GM19463 (cell line): ENCODE data around the gene OCLN.
"Not testable (repeated sequence)": the region's sequence is repeated elsewhere in the genome, so short reads cannot be mapped to it uniquely, and the experiment has no call there.

ENCODE experiments used
- ATAC-seq: cut with Tn5 transposase; IDR thresholded peaks from one replicate; pipeline ENCODE4 v1.9.1; 2021; ENCODE audit warnings: mild to moderate bottlenecking, moderate library complexity; ENCODE audit not compliant: unreplicated experiment

OCLN gene

GRCh38 chr5:69492391-69492922, at the start of gene OCLN:
Gene OCLN, plus strand, starts transcription at chr5:69492790. Its CDS starts 11,455 bp downstream, at chr5:69504245.
- ATAC-seq = peak; percentile 45

GRCh38 chr5:69444127-69444754, 48.3 kb upstream of the OCLN start:
- no peak for ATAC-seq

- ATAC-seq = no peak
Measured at GRCh38 chr5:69449511-69449910, 43.1 kb upstream of the OCLN start.

GRCh38 chr5:69450116-69450515, 42.5 kb upstream of the OCLN start:
- no peak for ATAC-seq

- not testable (repeated sequence) for ATAC-seq
Measured at GRCh38 chr5:69450527-69450926, 42.1 kb upstream of the OCLN start.

GRCh38 chr5:69451941-69452647, 40.5 kb upstream of the OCLN start:
- no peak for ATAC-seq

- ATAC-seq = not testable (repeated sequence)
Measured at GRCh38 chr5:69453487-69453886, 39.1 kb upstream of the OCLN start.

- no peak for ATAC-seq
Measured at GRCh38 chr5:69454460-69455249, 37.9 kb upstream of the OCLN start.

- not testable (repeated sequence) for ATAC-seq
Measured at GRCh38 chr5:69455428-69455988, 37.1 kb upstream of the OCLN start.

- no peak for ATAC-seq
Measured at GRCh38 chr5:69462170-69462569, 30.4 kb upstream of the OCLN start.

GRCh38 chr5:69466375-69466774, 26.2 kb upstream of the OCLN start:
- ATAC-seq = not testable (repeated sequence)

- ATAC-seq = peak; percentile 93
Measured at GRCh38 chr5:69467442-69468225, 25.0 kb upstream of the OCLN start.

- ATAC-seq = no peak
Measured at GRCh38 chr5:69468631-69469030, 24.0 kb upstream of the OCLN start.

GRCh38 chr5:69471516-69471915, 21.1 kb upstream of the OCLN start:
- ATAC-seq = not testable (repeated sequence)

- ATAC-seq = not testable (repeated sequence)
Measured at GRCh38 chr5:69472535-69473143, 20.0 kb upstream of the OCLN start.

GRCh38 chr5:69477170-69477569, 15.4 kb upstream of the OCLN start:
- no peak for ATAC-seq

GRCh38 chr5:69478296-69478695, 14.3 kb upstream of the OCLN start:
- ATAC-seq = not testable (repeated sequence)

GRCh38 chr5:69484891-69485290, 7.7 kb upstream of the OCLN start:
- ATAC-seq = no peak

GRCh38 chr5:69485471-69485870, 7.1 kb upstream of the OCLN start:
- no peak for ATAC-seq

GRCh38 chr5:69489246-69489645, 3.3 kb upstream of the OCLN start:
- ATAC-seq = no peak
